ENCODE measurements around the gene GPR148.

The GPR148 gene

DNA sequence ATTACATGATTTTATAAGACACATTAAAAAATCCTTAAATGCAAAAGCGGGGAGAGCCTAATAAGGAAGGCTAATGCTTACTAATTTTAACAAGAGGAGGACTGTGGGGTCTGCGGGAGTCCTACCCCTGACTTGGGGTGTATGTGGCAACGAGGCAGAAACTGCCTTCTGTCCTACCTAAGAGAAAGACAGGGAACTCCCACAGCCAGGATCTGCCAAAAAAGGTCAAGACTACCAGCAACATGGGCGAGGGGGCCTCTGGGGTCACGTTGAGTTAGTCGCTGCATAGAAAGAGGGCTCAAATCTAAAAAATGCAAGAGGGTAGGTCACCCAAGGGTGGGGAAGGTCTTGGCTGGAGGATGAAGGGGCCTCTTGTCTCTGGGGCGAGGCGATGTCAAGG, 25.9 kb downstream of the GPR148 start:
- no peak for DNase-seq

DNA sequence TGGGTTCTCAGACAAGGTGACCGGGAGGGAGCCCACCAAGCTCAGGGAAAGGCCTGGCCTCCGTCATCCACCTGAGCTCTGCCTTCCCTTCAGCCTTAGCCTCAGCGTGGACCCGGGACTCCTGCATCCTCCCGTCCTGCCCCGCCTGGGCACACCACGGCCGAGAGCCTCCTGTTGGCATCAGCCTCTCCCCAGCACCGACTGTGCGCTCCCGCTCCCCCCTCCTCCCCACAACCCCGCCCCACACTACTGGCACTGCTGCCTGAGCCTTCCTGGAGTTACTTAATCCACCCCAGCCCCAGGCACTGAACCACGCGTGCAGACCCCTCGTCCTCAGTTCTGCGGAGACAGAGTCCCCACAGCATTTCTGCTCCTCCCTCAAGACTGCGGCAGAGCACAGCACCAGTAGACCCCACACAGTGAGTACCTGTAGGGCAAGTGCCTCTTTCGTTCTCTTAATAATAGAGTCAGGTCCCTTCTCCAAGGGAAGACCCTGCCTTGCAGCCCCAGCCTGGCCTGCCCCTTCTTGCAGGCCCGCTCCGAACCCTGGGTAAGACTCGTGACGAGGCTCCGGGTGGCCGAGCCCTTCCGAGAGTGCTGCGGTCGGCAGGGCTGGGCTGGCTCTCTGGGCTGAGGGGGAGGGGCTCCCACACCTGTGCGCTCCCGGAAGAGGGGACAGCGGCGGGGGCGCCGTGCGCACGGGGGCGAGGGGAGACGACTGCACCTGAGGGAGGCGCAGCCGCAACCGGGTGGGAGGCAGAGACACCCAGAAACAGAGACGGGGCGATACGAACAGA, 26.6 kb downstream of the GPR148 start, which contains the start of gene AMER3:
Gene AMER3 (plus strand): TSS at position 285 of the 797 bp plus-strand sequence. CDS start 6,533 bp downstream, outside the sequence.
- DNase-seq, result no peak

- no peak for DNase-seq
Observed at GRCh38 chr2:130756053-130756873, 27.4 kb downstream of the GPR148 start.

GRCh38 chr2:130756874-130757668, 28.2 kb downstream of the GPR148 start:
- DNase-seq, result no peak

DNA sequence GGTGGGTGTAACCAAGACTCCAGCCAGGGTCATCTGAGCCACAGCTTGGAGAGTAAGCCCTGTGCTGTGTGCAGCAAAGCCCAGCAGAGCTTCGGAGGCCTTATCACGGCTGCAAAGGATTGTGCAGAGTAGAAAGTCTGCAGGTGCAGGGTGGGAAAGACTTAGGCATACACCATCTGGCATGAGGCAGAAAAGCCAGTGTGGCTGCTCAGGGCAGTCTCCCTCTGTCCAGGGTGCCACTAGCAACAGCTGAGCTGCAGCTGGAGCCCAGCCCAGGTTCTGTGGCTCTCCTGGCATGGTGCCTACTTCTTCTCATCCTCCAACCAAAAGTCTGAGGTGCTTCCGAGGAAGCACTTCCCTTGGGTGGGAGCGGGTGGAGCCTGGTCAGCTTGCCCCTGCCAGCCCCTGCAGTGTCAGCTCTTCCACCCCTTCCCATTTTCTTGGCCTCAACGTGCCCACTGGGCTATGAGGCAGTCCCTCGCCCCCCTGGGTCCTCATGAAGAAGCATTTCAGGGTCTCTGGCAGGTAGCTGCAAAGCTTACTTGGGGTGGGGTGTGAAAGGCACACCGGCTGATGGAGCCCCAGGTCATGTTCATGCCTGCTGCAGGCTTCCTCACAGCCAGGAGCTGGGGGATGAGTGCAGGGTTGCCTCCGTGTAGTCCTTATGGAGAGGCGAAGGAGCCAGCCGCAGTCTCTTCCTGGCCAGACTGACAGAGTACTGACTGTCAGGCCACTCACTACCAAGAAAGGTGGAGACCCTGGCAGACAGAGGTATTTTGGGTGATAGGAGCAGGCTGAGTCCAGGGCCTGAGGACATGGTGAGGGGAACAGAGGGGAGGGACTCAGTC, 31.3 kb downstream of the GPR148 start:
- no peak for DNase-seq

- no peak for DNase-seq
Observed at GRCh38 chr2:130760754-130761751, 32.2 kb downstream of the GPR148 start.

DNA sequence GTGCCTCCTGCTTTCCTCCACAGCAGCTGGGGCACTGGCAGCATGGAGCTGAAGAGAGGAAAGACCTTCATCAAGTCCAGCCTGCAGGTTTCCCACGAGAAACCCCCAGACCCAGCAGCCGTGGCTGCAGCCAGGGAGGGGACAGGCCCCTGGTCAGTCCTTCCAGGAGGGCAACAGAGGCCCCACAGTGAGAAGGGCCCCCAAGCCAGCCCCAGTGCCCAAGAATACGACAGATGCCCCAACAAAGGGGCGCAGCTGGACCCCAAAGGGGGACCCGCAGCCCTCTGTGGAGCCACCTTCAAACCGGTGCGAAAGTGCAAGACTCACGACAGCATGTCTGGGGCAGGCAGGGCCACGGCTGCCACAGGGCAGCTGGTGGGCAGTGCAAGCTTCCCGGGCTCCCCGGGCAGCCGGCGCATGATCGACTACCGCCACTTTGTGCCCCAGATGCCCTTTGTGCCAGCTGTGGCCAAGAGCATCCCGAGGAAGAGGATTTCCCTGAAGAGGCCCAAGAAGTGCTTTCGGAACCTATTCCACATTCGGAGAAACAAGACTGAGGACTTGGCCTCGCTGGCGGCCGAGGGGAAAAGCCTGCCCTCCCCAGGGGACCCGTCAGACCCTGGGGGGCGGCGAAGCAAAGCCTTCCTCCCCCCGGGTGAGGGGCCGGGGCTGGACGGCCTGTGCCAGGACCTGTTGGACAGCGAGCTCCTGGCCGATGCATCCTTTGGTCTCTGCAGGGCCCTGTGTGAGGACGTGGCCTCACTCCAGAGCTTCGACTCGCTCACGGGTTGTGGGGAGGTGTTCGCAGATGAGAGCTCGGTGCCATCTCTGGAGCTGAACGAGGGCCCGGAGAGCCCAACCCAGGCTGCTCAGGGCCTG, 33.4 kb downstream of the GPR148 start:
- DNase-seq, result no peak

GRCh38 chr2:130762910-130763385, 34.1 kb downstream of the GPR148 start:
- DNase-seq, result no peak

GRCh38 chr2:130763405-130763804, 34.5 kb downstream of the GPR148 start:
- no peak for DNase-seq

DNA sequence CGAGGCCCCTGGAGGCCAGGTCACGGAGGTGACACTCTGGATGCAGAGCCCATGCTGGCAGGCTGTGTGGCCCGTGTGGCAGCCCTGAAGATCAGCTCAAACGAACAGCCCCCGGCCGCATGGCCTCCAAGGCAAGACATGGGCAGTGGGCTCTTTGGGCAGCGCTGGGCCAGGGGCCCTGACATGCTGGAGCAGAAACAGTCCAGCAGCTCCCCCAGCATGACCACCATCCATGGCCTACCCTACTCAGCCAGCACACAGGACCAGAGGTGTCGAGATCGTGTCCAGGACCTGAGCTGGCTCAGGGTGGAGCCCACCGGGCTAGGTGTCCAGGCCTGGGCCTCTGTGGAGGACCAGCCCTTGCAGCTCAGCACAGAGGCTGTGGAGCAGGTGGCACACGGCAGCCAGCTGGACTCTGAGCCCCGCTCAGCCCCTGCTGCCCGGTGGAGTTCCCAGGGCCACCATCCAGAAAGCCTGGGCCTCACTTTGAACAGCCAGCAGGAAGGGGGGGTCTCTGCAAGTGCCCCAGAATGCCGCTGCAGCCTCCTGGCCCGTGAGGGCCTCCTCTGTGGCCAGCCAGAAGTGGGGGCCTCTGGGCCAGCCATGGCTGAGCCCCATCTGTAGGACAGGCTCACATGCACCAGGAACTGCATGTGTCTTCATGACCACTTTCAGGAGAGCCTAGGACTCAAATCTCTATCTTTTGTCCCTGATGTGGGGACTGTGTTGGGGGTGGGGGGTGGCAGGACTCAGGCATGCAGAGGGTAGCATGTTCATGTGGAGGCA, 35.4 kb downstream of the GPR148 start:
- DNase-seq, result no peak

DNA sequence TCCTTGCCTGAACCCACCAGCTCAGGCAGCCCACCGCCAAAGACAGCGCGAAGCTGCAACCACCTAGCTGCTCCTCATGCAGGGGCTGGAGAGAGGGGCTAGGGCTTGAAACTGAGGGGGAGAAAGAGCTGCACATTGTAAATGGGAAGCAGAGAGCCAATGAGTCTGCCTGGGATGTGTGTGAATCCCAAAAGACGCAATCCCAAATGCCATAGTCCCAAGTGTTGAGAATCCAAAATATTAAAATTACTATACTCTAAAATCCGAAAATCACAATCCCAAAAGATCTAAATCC, 35.9 kb downstream of the GPR148 start:
- no peak for DNase-seq

GRCh38 chr2:130765464-130765863, 36.6 kb downstream of the GPR148 start:
- DNase-seq, result no peak

GRCh38 chr2:130766037-130766436, 37.2 kb downstream of the GPR148 start:
- DNase-seq, result no peak

DNA sequence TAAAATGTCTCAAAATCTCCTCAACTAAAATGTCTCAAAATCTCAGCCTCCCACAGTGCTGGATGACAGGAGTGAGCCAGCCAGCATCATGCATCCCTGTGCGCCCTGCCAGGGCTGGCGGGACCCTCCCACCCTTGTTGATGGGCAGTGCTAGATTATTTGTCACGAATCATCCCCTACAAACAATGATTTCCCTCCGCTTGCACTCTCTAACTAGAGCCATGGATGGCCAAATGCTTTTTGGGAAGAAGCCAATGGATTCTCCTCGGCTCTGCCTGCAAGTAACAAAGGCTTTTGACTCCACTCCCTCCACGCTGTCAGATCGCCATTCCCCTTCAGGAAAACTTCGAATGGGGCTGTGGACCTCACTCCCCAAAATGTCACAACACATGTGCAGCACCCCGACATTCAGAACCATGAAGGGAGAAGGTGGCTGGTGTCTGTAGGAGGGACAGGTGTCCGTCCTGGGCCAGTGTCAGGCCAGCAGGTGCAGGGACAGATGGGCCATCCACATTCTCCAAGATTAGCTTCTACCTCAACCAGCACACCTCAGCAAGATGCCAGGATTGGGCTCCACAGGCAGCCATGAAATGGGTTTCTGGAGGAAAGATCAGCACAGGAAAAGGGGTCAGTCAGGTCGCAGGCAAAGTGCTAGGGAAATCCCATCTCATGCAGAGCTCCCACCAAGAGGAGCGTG, 38.0 kb downstream of the GPR148 start:
- DNase-seq, result no peak

- no peak for DNase-seq
Observed at GRCh38 chr2:130767408-130767775, 38.5 kb downstream of the GPR148 start.

GRCh38 chr2:130768191-130768855, 39.5 kb downstream of the GPR148 start:
- DNase-seq, result no peak

DNA sequence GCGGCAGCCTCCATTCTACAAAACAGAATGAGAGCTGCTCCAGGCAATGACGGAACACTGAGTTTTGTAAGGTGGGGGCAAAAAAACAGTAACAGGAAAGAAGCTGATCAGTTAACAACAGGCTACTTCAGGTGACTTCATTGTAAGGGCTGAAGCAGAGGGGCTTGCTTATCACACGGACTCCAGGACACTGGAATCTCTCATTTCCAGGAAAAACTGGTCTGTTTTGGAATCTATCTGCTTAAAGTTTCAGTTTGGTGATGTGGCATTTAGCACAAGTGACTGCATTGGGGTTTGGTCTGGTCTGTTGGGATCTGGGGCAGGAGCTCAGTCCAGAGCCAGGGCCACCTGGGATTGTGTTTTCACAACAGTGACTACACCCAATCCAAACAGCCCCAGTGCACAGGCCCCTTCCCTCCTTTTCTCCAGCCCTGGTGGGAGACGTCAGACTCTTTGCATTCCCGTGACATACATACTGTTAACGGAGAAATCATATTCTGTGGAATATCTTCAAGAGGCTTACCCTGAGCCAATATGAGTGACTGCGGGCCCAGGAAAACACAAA, 40.6 kb downstream of the GPR148 start:
- no peak for DNase-seq

DNA sequence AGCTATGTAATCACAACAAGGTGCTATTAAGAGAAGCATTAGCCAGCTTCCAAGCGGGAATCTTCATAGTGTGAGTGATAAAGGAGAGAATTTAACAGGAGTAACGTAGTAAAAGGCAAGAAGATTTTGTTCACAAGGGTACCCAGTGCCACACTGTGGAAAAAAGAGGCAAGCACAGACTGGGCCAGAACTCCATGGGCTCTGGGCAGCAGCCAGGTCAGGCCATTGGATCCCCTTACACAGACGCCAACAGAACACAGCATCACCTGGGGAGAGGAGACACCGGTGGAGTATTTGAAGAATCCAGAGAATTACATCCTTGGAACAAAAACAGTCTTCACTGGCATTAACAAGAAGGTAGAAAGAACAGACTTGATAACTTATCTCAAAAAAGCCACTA, 47.7 kb downstream of the GPR148 start:
- no peak for DNase-seq

All from NCI-H1048 (cell line).